Glutamatergic neuron (in vitro differentiated cells): ENCODE results near the gene PRF1. TPM values are rescaled to one million over a fixed set of nuclear protein-coding genes. Genes with fewer than 3 reads are reported as not detected.

Experiments
- DNase-seq: peaks from one replicate; pipeline ENCODE4 v3.0.0; 2022
- H3K27ac Mint-ChIP-seq: one replicate; pipeline ENCODE4 v1.8.0; 2020; ENCODE audit warnings: mild to moderate bottlenecking, mixed read lengths, inconsistent platforms; ENCODE audit not compliant: unreplicated experiment
- H3K27me3 Mint-ChIP-seq: one replicate; pipeline ENCODE4 v1.8.0; 2020; ENCODE audit warnings: mild to moderate bottlenecking, moderate library complexity, mixed read lengths, inconsistent platforms; ENCODE audit not compliant: unreplicated experiment
- H3K36me3 Mint-ChIP-seq: one replicate; pipeline ENCODE4 v1.8.0; 2020; ENCODE audit warnings: mild to moderate bottlenecking, mixed read lengths, inconsistent platforms; ENCODE audit not compliant: unreplicated experiment
- H3K4me1 Mint-ChIP-seq: one replicate; pipeline ENCODE4 v1.8.0; 2020; ENCODE audit warnings: mild to moderate bottlenecking, low read depth, mixed read lengths, inconsistent platforms; ENCODE audit not compliant: unreplicated experiment
- H3K4me3 Mint-ChIP-seq: one replicate; pipeline ENCODE4 v1.8.0; 2020; ENCODE audit warnings: mild to moderate bottlenecking, mixed read lengths, inconsistent platforms; ENCODE audit not compliant: unreplicated experiment
- H3K9me3 Mint-ChIP-seq: one replicate; pipeline ENCODE4 v1.8.0; 2020; ENCODE audit warnings: mild to moderate bottlenecking, moderate library complexity, mixed read lengths, inconsistent platforms; ENCODE audit not compliant: unreplicated experiment
- CTCF ChIP-seq: fragments of 200-600 bp; sonication (generic); IDR thresholded peaks from one replicate; pipeline ENCODE4 v1.5.0; 2021; ENCODE audit not compliant: partially characterized antibody, unreplicated experiment
- total RNA-seq: library from RNA; stranded (reverse); fragmentation: NEBNext Ultra II Directional; extraction: Animal tissue kit (Norgen Biotek cat#: 25700); gene quantifications from one replicate; pipeline ENCODE4 v1.2.1, GENCODE V29; 2021; ENCODE audit not compliant: unreplicated experiment

PRF1 gene
- total RNA-seq, 1 donor from 2014 or later: 2.6 TPM

- H3K27me3 Mint-ChIP-seq: peaks cover 8% of the 10 kb centered on the region
- no peak overlapping the region for H3K4me3 Mint-ChIP-seq
- peaks cover 6% of the 10 kb centered on the region for H3K9me3 Mint-ChIP-seq
- peaks cover 23% of the 10 kb centered on the region for H3K4me1 Mint-ChIP-seq
- peak; percentile 76 for DNase-seq
- TF ChIP-seq CTCF: peak; percentile 94
- peak overlapping the region; percentile 31 for H3K27ac Mint-ChIP-seq
- H3K36me3 Mint-ChIP-seq: no peaks in the 10 kb centered on the region
These were observed 52.5 kb downstream of the PRF1 start for GRCh38 chr10:70549962-70550458.

GRCh38 chr10:70549351-70549961 lies 53.1 kb downstream of the PRF1 start:
- no peak for TF ChIP-seq CTCF
- H3K9me3 Mint-ChIP-seq: peaks cover 6% of the 10 kb centered on the region
- no peak overlapping the region for H3K4me3 Mint-ChIP-seq

More at GRCh38 chr10:70549351-70549961, 53.1 kb downstream of the PRF1 start:
- H3K27ac Mint-ChIP-seq: peak overlapping the region; percentile 31
- peaks cover 8% of the 10 kb centered on the region for H3K27me3 Mint-ChIP-seq
- H3K4me1 Mint-ChIP-seq: peaks cover 23% of the 10 kb centered on the region
- DNase-seq: no peak
- no peaks in the 10 kb centered on the region for H3K36me3 Mint-ChIP-seq

Other genes starting within 250 kb of the PRF1 start
- gene LRRC20, start 220.1 kb downstream of the PRF1 start, total RNA-seq: 24.0 TPM
- 130 TPM for gene EIF4EBP2, start 198.6 kb downstream of the PRF1 start, total RNA-seq
- not detected for gene NODAL, start 161.1 kb downstream of the PRF1 start, total RNA-seq
- gene PALD1, start 124.0 kb downstream of the PRF1 start, total RNA-seq: 15.5 TPM
- 29.8 TPM for gene ADAMTS14, start 69.8 kb upstream of the PRF1 start, total RNA-seq
- not detected for gene TBATA, start 182.6 kb upstream of the PRF1 start, total RNA-seq
- 111 TPM for gene SGPL1, start 213.2 kb upstream of the PRF1 start, total RNA-seq